ENCODE data around the gene KMO.

GRCh38 chr1:241635556-241636152 lies 103.5 kb downstream of the KMO start:
- TF ChIP-seq HNRNPL (IDR thresholded peaks at IDR 0.05; ENCODE audit: low read depth, low read length), result no peak
- TF ChIP-seq WIZ (CRISPR knock-in tag; IDR thresholded peaks at IDR 0.05), result no peak
- no peak for TF ChIP-seq IRX3 (CRISPR knock-in tag; IDR thresholded peaks at IDR 0.05; ENCODE audit: borderline replicate concordance, low read depth)

Measured in HepG2 (cell line).